ENCODE measurements around the gene SH3YL1.

SH3YL1 gene, protein sequence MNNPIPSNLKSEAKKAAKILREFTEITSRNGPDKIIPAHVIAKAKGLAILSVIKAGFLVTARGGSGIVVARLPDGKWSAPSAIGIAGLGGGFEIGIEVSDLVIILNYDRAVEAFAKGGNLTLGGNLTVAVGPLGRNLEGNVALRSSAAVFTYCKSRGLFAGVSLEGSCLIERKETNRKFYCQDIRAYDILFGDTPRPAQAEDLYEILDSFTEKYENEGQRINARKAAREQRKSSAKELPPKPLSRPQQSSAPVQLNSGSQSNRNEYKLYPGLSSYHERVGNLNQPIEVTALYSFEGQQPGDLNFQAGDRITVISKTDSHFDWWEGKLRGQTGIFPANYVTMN

DNA sequence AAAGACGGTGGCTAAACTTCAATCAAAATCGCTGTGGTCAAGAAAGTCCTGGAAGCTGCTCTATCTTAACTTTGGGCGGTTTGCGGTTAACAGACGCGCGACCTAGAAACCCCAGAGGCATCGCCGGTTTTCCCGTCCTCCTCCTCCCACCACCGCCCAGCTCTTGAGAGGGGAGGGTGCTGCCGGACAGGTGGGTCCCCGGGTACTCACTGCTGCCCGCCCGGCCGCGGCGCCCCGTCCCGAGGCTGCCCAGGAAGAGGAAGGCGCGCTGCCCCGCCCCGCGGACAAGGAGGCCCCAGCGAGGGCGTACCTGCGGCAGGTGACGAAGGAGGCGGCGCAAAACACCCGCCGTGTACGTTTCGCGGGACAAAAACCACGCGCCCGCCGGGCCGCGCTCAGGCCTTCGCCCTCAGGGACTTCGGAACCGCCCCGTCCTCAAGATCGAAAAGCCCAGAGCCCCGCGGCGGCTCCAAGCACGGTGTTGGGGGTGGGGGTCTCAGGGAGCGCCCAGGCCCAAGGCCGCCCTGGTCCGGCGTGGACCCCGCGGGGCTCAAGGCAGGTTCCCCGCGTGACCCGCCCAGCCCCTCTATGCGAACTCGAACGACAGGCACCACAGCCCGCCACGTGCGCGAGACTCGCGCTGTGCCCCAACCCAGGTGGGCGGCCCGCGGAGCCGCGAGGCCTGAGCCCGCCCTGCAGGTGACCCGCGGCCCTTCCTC is at the start of gene SH3YL1:
SH3YL1 (minus strand) TSS at position 259 of the 719 bp plus-strand sequence; CDS start at position 211, 48 bp downstream.
- in situ Hi-C loops (cut with MboI; ENCODE audit: low sequenced_read_pairs), result no loop called here

DNA sequence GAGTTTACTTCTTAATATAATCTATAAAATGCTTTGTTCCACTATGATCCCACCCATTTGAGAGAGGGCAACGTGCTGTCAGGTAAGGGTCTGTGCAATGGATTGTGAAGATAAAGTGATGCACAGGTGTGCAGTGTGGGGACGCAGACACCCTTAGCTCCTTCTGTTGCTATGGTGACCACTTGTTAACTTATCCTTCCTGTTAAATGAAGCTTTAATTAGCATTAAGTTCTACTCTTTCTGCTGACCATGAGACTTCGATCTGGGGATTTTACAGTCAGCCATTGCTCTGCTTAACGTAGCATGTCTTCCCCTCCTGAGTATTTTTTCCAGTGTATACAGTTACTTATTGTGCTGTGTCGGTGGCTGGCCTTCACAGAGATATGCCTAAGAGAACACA is 47.2 kb upstream of the SH3YL1 start:
- in situ Hi-C loops (cut with MboI; ENCODE audit: low sequenced_read_pairs), result no loop called here

DNA sequence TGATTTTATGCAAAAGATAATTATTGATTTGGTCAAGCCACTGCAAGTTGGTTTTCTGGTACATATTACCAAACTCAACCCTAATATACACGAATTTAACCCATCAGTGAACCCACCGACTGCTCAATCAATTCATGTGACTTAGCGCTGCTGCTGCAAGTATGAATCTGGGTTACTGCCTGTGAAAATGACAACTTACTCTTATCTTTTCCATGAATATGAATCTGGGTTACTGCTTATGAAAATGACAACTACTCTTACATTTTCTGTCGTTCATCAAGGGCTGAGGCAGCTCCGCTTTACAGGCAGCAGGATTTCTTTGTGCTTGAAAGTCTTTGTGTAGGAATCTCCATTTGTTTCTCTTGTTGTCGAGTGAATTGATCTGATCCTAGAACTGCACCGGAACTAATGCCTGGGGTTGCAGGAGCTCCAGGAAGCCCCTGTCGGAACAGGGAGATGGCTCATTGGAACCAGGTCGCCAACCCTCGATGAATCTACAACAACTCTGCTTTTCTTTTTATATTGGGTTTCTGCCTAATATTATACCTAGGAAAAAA is 46.2 kb upstream of the SH3YL1 start:
- in situ Hi-C loops (cut with MboI; ENCODE audit: low sequenced_read_pairs), result no loop called here

DNA sequence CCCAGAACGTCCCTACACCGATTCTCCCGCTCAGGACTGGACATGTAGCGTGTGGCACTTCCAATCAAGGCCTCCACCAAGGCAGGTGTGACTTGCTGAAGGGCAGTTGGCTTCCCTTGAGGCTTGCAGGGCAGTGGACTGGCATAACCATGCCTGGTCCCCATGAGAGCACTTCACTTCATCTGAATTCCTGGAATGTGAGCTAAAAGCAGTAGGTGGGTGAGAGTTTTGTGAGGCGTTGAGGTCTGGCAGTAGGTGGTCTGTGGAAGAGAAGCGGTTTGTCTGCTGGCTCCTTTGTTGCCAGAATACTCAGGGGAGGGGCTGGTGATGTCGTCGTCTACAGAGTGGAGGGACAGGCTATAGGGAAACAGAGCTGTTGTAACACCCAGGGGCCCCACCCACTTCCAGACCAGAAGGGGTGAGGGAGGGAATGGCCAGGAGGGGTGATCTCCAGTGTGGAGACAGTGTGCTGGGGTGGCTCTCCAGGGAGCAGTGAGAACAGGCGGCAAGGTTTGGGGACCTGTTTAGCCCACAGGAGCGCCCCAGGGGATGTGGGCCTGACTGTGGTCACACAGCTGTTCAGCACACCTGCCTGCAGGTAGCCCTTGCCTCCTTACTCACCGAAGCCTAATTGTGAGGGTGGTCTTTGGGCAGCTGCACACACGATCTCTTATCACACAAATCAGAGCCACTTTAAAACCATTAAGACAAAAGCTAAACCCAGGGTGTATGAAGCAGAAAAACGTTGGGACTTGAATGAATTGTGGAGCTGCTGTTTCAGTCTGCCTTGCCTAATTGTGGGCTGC is 45.5 kb upstream of the SH3YL1 start:
- in situ Hi-C loops (cut with MboI; ENCODE audit: low sequenced_read_pairs), result no loop called here

DNA sequence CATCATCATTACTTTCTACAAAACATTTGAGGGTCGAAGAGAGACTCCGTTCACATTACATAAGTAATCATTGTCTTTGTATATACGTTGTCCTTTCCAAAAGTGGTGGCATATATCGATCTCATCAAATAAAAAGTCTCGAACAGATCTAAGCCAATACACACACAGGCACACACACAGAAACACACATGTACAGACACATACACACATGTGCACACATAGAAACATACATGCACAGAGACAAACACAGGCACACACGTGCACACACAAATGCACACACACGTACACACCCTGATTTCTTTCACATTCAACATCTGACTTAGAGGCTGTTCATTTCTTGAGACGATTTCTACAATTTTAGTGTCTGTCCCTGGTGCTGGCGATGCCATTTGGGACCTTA is 41.5 kb upstream of the SH3YL1 start:
- in situ Hi-C loops (cut with MboI; ENCODE audit: low sequenced_read_pairs), result no loop called here

DNA sequence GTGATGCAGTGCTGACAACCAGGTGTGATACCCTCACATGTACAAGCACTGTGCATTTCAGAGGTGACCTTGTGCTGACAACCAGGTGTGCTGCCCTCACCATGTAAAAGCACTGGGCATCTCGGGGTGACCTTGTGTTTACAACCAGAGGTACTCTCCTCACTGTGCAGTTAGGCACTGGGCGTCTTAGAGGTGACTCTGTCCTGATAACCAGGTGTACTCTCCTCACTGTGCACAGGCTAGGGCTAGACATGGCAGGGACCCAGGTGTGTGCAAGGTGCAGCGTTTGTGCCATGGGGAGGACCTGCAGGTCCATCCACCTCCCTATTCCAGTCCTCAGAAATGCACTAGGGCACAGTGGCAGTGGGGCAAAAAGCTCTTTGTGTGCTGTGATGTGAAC is 32.5 kb upstream of the SH3YL1 start:
- in situ Hi-C loops (cut with MboI; ENCODE audit: low sequenced_read_pairs), result no loop called here

DNA sequence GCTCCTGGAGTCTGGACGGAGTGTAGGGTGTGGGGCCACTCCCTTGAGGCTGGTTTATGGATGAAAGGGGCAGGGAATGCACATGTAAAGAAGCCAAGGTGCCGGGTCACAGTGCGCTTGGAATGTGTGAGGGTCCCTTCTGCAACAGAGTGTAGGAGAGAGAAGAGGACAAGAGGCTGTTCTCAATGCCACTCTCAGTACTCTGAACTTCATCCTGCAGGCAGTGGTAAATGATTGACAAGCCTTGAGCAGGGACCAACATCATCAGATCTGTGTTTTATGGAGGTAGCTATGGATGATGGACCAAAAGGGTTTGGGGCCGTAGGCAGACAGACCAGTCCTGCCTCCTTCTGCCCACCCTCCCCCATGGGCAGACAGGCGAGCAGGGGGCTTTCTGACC is 31.3 kb upstream of the SH3YL1 start:
- in situ Hi-C loops (cut with MboI; ENCODE audit: low sequenced_read_pairs), result no loop called here

DNA sequence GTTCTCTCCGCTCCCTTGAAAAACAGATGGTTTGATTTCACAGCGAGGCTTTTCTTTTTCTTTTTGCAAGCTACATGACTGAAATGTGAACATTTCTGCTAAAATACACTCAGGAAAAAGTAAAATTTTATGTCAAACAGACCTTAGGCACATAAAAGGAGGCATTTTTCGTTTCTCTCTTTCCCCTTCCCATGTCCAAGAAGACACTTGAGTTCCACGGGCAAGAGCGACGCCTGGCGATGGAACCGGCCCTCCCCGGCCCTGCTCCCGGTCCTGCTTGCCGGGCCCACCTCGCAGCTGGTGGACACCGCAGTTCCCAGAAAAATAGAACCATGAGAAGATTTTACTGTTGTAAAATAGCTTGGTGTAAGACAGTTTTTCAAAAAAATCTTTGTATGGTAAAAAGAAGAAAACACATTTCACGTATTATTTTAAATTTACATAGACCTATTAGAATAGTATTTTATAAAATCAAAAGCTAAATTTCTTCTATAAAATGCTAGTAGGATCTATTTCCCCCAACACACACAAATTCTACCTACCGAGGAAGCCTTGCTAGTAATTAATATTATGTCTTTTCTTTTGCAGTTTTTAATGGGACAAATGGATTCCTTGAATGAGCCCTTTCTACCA is 26.4 kb upstream of the SH3YL1 start:
- in situ Hi-C loops (cut with MboI; ENCODE audit: low sequenced_read_pairs), result no loop called here

DNA sequence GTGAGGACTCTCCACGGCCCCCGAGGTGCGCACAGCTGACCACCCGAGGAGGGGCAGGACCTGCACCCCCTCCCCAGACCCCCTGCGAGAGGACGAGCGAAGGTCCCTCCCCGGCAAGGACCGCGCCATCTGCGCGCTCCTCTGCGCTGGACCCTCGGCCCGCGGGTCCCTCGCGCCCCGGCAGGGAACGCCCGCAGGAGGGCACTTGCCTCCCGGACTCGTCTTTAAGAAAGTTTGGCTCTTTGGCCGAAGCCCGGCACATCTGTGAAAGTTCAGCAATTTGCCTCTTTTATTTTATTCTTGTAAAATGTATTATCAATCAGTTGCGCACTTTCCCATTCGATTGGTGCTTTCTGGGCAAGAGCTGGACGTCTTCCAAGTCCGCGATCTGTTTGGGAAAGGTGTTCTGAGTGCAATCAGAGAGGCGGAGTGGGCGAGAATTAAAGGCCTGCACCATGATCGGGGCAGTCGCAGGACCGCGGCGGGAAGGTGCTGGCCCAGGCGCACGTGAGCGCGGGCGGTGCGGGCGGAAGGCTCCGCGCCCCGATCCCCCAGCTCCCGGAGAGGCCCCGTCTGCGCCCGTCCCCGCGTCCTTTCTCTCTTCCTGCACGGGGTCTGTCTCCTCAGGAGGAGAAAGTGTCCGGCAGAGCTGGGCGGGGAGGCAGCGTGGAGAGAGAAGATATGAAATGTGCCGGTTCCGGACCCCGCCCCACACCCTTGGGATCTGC is 25.7 kb upstream of the SH3YL1 start:
- in situ Hi-C loops (cut with MboI; ENCODE audit: low sequenced_read_pairs), result no loop called here

DNA sequence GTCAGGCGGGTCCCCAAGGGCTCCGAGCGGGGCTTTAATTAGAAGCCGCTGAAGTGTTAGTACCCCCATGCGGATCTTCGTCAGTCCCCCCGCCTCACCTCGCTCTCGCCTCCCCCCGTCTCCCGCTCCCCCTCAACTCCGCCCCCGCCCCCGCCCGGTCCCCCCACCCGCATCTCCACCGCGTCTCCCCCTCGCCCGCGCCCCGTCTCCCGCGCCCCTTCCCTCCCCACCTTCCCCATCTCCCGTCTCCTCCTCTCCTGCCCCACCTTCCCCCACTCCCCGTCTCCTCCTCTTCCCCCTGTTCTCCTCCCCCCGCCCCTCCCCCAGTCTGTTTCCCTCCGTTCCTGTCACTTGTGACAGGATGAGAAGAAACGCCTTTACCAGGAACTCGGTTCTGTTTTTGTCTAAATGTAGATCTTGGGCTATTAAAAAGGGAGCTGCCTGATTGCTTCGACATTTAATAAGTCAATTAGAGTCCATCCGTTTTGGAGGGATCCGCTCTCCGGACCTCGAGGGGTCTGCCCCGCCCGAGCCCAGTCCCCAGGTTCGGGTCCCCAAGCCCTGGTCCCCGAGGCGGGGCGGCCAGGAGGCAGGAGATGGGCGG is 25.0 kb upstream of the SH3YL1 start:
- in situ Hi-C loops (cut with MboI; ENCODE audit: low sequenced_read_pairs), result no loop called here

DNA sequence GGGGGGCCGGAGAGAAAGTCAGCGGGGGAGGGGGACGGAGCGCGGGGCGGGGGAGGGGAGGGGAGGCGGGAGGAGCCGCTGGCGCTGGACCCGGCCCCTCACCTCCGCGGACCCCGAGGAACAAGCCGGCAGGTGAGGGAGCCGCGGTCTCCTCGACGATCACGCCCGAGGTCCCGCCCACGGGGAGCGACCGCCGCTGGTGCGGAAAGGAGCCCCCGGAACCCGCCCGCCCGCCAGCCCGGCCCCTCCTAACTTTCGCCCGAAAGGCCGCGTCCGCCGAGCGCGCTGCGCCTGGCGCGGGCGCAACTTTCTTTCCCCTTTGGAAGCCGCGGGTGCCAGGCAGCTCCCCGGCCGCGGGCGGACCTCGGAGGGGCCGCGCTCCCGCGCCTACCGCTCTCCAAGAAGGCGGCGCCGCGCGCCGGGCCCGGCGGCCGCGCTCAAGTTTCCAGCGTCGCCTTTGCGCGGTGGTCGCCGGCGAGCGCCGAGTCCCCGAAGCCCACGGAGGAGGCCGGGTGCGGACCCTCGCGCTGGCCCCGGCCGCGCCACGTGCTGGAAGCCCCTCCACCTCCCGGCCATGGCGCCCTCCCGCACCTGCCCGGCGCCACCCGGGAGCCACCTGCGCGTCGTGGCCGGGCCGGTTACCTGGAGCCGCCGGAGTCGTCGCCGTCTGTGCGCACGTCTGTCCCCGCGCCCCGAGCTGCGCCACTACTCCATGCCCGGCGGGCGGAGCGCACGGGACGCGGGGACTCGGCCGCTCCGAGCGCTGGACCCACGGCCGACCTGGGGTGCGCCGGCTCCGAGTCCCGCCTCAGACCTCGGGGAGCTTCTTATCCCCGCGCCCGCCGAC is 24.3 kb upstream of the SH3YL1 start, which contains the start of gene ALKAL2:
ALKAL2 (minus strand) TSS at position 181 of the 847 bp plus-strand sequence. CDS start 256 bp downstream, outside the sequence.
- in situ Hi-C loops (cut with MboI; ENCODE audit: low sequenced_read_pairs), result no loop called here

DNA sequence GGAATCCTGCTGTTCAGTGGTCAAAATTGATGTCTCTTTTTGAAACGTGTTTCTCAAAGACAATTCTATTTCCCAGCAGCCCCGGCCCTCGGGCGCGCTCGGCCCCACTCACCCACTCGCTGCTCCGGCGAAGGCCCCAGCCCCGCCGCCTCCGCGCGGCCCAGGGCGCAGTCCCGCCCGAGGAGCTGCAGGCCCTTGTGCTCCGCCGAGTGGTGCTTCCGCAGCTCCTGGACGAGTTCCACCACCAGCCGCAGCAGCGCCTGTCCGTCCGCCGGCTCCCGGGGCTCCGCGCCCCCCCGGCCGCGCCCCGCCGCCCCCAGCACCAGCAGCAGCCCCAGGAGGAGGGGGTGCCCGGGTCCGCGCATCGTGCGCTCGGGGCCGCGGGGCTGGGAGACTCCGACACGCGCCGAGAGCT is 23.6 kb upstream of the SH3YL1 start:
- in situ Hi-C loops (cut with MboI; ENCODE audit: low sequenced_read_pairs), result no loop called here

DNA sequence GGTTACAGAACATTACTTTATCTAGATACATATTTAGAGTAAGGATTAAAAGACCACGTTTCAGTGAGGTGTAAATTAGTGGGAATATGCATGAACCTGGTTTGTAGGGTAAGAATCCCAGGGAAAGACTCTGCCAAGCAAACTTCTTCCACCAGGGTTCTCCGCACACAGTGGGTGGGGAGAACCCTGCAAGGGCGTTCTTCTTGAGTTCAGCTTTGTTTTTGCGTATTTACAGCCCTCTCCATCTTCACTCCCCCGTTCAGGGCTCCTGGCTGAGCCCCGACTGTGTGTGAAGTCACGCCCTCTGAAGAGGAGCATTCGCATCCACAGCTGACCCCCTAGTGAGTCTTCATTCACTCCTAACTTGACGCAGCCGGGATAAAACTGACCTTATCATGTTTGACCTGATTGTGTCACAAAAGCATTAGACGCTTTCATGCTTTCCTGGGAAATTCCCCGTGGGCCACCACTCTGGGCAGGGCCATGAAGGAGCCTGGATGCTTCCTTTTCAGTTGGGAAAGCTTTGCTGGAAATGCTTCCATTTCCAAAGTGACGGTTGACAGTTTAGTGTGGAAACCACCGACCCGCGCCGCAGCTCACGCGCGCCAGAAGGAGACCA is 23.1 kb upstream of the SH3YL1 start:
- in situ Hi-C loops (cut with MboI; ENCODE audit: low sequenced_read_pairs), result no loop called here

DNA sequence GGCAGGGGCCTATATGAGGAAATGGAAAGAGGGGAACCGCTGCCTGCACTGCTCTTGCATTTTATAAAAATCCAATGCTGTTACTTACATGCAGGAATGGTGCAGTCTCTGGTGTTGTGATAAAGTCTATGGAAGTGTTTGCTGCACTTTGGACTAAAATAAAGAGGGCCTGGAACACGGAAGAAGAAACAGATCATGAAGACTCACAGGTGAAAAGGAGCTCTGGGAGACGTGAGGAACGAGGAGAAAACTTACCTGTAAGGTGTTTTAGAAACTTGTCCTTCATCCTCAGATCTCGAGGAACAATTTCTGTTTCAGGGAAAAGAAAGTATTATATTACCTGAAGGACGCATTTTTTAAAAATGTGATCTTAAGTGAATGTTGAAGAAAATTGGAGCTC is 22.2 kb upstream of the SH3YL1 start:
- in situ Hi-C loops (cut with MboI; ENCODE audit: low sequenced_read_pairs), result no loop called here

DNA sequence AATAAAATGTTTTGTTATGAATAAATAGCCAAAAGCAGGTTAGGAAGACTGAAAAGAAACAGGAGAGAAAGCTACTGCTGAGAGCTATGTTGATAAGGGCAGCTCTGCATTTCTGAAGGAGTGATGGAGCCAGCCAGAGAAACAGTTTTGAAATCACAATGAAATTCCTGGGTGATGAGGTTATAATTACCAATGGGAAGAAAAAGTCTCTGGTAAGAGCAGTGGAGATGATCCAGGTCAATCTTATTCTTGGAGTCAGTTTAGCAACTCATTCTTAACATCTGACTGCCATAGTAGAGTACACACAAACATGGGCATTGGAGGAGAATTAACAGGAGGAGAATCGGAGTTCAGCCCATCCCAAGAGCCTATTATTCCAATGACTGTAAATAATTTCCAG is 21.7 kb upstream of the SH3YL1 start:
- in situ Hi-C loops (cut with MboI; ENCODE audit: low sequenced_read_pairs), result no loop called here

DNA sequence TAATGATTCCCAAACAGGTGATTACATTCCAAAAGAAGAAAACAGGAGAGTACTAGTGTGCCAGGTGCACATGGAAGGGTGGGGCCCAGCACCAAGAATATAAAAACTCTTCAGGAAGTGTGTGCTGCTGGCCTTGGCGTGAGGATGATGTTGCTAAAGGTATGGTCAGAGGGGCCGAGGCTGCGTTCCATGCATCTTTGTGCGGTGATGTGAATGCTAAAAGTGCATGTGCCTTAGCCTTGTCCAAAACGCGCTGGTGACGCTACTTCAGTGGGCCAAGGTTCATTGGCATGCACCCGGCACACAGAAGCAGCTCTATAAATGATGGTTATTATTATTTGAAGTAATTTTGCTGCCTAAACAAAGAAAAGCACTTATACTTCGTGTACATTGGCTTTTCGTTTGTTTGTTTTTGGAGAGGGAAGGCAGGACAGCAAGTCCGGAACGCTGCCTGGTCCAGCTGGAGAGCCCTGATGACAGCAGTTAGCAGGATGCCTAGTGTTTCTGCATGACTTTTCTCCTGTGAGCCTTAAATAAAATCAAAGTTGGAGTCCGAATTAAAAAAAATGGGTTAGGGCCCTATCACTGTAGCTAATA is 21.2 kb upstream of the SH3YL1 start:
- in situ Hi-C loops (cut with MboI; ENCODE audit: low sequenced_read_pairs), result no loop called here

DNA sequence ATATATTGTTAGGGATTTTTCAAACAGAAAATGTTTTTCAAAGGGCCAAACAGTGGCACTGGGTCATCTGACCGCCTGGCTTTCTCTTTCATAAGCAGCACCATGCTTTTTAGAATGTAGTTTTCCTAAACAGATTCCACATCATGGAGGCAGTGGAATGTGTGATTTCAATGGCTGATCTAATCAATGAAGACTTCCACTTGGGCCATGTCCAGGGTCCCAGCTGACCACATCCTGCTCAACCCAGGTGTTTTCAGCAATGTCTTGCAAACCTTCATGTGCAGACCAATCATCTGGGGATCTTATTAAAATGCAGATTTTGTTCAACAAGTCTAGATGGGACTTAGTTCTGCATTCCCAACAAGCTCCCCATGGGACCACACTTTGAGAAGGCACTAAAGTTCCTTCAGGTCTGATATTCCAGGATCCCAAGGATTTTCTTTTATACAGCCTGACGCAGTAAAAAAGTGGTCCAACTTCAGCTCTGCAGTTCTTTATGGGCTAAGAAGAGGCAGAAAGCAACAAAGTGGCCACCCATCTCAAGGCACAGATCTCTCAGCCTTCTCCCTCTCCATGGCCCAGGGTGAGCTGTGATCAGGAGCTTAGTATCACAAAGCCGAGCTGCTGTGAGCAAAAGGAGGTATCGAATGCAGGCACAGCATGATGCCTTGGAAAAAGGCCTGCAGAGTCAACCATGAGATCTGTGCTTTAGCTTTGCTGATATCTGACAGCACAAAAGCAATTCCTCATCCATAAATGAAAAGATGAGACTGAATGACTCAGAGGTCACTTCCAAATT is 20.4 kb upstream of the SH3YL1 start:
- in situ Hi-C loops (cut with MboI; ENCODE audit: low sequenced_read_pairs), result no loop called here

Measured in HL-60/S4 (cell line).